IPS DF 4.7 (cell line): ENCODE data around the gene RAF1.

Experiments used
- DNase-seq: peaks from one replicate; pipeline ENCODE4 v3.0.0-alpha.2; 2013; ENCODE audit warnings: low spot score; ENCODE audit errors: extremely low read depth

The RAF1 gene

GRCh38 chr3:12593473-12593872 is 70.4 kb downstream of the RAF1 start:
- DNase-seq, result no peak

GRCh38 chr3:12591997-12592715 is 71.8 kb downstream of the RAF1 start:
- no peak for DNase-seq

- no peak for DNase-seq
Observed at GRCh38 chr3:12591456-12591855, 72.5 kb downstream of the RAF1 start.

GRCh38 chr3:12590096-12590495 is 73.8 kb downstream of the RAF1 start:
- no peak for DNase-seq

GRCh38 chr3:12588039-12589009 is 75.6 kb downstream of the RAF1 start:
- no peak for DNase-seq

GRCh38 chr3:12586403-12586802 is 77.5 kb downstream of the RAF1 start:
- no peak for DNase-seq

GRCh38 chr3:12585970-12586369 is 77.9 kb downstream of the RAF1 start:
- no peak for DNase-seq

- DNase-seq, result no peak
Observed at GRCh38 chr3:12585181-12585580, 78.7 kb downstream of the RAF1 start.

GRCh38 chr3:12584083-12584482 is 79.8 kb downstream of the RAF1 start:
- no peak for DNase-seq

- no peak for DNase-seq
Observed at GRCh38 chr3:12583280-12583679, 80.6 kb downstream of the RAF1 start.

GRCh38 chr3:12582730-12583129 is 81.2 kb downstream of the RAF1 start:
- DNase-seq, result no peak

GRCh38 chr3:12579905-12580304 is 84.0 kb downstream of the RAF1 start:
- no peak for DNase-seq

- DNase-seq, result no peak
Observed at GRCh38 chr3:12579456-12579855, 84.5 kb downstream of the RAF1 start.

GRCh38 chr3:12578742-12579141 is 85.2 kb downstream of the RAF1 start:
- no peak for DNase-seq

GRCh38 chr3:12577379-12577778 is 86.5 kb downstream of the RAF1 start:
- no peak for DNase-seq

- no peak for DNase-seq
Observed at GRCh38 chr3:12574661-12575060, 89.3 kb downstream of the RAF1 start.

- no peak for DNase-seq
Observed at GRCh38 chr3:12574131-12574530, 89.8 kb downstream of the RAF1 start.

- DNase-seq, result no peak
Observed at GRCh38 chr3:12571986-12572385, 91.9 kb downstream of the RAF1 start.

- no peak for DNase-seq
Observed at GRCh38 chr3:12569836-12570235, 94.1 kb downstream of the RAF1 start.

GRCh38 chr3:12568747-12569146 is 95.2 kb downstream of the RAF1 start:
- DNase-seq, result no peak

- DNase-seq, result no peak
Observed at GRCh38 chr3:12566976-12567375, 96.9 kb downstream of the RAF1 start.

GRCh38 chr3:12562451-12562850 is 101.5 kb downstream of the RAF1 start:
- no peak for DNase-seq

GRCh38 chr3:12561397-12561796 is 102.5 kb downstream of the RAF1 start:
- DNase-seq, result no peak
